PC-9 (cell line): ENCODE data around the gene KREMEN1.

Experiments used
- CTCF ChIP-seq: fragments of 200-600 bp; sonication (generic); conservative IDR thresholded peaks from 2 replicates; pipeline ENCODE4 v1.6.1; 2017; ENCODE audit warnings: mixed run types, antibody characterized with exemption, mild to moderate bottlenecking, moderate library complexity
- EZH2 ChIP-seq: fragments of 200-600 bp; sonication (generic); IDR thresholded peaks from 2 replicates; pipeline ENCODE4 v1.8.0; 2017; ENCODE audit warnings: antibody characterized with exemption, low read depth

GRCh38 chr22:29208879-29209623 lies 136.2 kb downstream of the KREMEN1 start:
- TF ChIP-seq CTCF (no peak), EZH2 (no peak)
